ENCODE data around the gene PSMA5.
"Not testable (repeated sequence)": the region's sequence is repeated elsewhere in the genome, so short reads cannot be mapped to it uniquely, and the experiment has no call there.

DNA sequence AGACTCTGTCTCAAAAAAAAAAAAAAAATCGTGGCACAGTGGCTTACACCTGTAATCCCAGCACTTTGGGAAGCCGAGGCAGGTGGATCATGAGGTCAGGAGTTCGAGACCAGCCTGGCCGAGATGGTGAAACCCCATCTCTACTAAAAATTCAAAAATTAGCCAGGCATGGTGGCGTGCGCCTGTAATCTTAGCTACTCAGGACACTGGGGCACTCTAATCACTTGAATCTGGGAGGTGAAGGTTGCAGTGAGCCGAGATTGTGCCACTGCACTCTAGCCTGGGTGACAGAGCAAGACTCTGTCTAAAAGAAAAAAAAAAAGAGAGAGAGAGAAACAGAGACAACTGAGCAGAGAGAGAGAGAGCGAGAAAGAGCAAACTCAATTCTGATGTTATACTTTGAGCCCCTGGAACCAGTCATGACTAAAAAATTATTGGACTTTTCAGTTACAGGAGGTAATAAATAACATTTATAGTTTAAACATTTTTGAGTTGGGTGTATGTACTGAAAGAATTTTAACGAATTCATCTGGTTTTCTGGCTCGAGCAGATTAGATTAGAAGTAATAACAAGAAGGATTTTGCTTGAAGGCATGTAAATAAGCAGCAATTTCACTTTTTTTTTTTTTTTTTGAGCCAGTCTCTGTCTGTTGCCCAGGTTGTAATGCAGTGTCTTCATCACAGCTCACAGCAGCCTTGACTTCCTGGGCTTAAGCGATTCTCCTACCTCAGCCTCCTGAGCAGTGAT is 19.9 kb upstream of the PSMA5 start:
- TF ChIP-seq CTCF (IDR thresholded peaks at IDR 0.05; ENCODE audit: low read depth, low read length, poor library complexity, severe bottlenecking); EZH2phosphoT487 (IDR thresholded peaks at IDR 0.05; ENCODE audit: borderline replicate concordance, low read length): not testable (repeated sequence)
